HCT116 (cell line): Measurements from ENCODE around the gene FHIT. TPM values are rescaled to one million over a fixed set of nuclear protein-coding genes. Genes with fewer than 3 reads are reported as not detected.

ENCODE experiments used
- ATAC-seq: fragments of 200-7000 bp; cut with Tn5 transposase; 2 replicates; pipeline ENCODE4 v1.9.1; 2020; ENCODE audit warnings: mild to moderate bottlenecking, moderate library complexity
- BruUV-seq: library from RNA; stranded (reverse); fragments of 400-500 nt; replicated peaks from 2 replicates; lab custom pipeline; 2021; lab: Mats Ljungman, UMichigan
- CTCF ChIA-PET: fragments of 300-600 bp; sonication (Branson Sonifier 250); formaldehyde crosslinking; loops from one replicate; lab custom pipeline; 2021; ENCODE audit warnings: antibody characterized with exemption; lab: Charles Lee
- POLR2A ChIA-PET: fragments of 300-600, 350-600 bp; sonication (Branson Sonifier 250); formaldehyde crosslinking; loops from one replicate; lab custom pipeline; 2021; ENCODE audit warnings: antibody characterized with exemption; lab: Charles Lee
- RAD21 ChIA-PET, 2 experiments: fragments of 300-600 bp; sonication (Branson Sonifier 250); formaldehyde crosslinking; loops; one replicate each; lab custom pipeline; 2023; ENCODE audit warnings: low total read pairs in 2 of 2; ENCODE audit not compliant: uncharacterized antibody in 2 of 2, unreplicated experiment in 2 of 2, low non-redundant PET in 1 of 2; lab: Charles Lee
- DNase-seq: peaks from one replicate; pipeline ENCODE4 v3.0.0-alpha.2; 2010; ENCODE audit warnings: low read depth, low spot score
- H2AFZ ChIP-seq: fragments of 200-600 bp; shearing (Covaris generic), sonication (generic); 2 replicates; pipeline ENCODE4 v1.6.1; 2017; ENCODE audit warnings: low read depth, mixed run types, mixed read lengths, antibody characterized with exemption, low read length; ENCODE audit not compliant: poor library complexity, severe bottlenecking
- H3K27ac ChIP-seq: 2 replicates; pipeline ENCODE4 v1.5.1; 2012; ENCODE audit warnings: low read depth, low read length
- H3K27me3 ChIP-seq: fragments of 200-600 bp; sonication (generic); 2 replicates; pipeline ENCODE4 v1.6.1; 2016; ENCODE audit warnings: mixed run types, low read length, mixed read lengths; ENCODE audit not compliant: insufficient read depth
- H3K36me3 ChIP-seq, 2 experiments: fragments of 200-500 bp in 1 of 2; fragments of 200-600 bp in 1 of 2; sonication (Bioruptor generic) in 1 of 2; sonication (generic) in 1 of 2; 2 replicates each; pipeline versions ENCODE4 v1.5.1 to v1.6.1; 2014 to 2016; ENCODE audit warnings: low read length in 2 of 2, inconsistent platforms in 1 of 2, mixed read lengths in 1 of 2, mixed run types in 1 of 2; ENCODE audit not compliant: insufficient read depth in 2 of 2, control insufficient read depth in 1 of 2
- H3K4me1 ChIP-seq, 2 experiments: fragments of 200-600 bp in 1 of 2; sonication (generic) in 1 of 2; 2 replicates each; pipeline versions ENCODE4 v1.5.1 to v1.6.1; 2012 to 2017; ENCODE audit warnings: low read length in 2 of 2, inconsistent platforms in 1 of 2, mild to moderate bottlenecking in 1 of 2, mixed read lengths in 1 of 2, mixed run types in 1 of 2, moderate library complexity in 1 of 2; ENCODE audit not compliant: insufficient read depth in 2 of 2, control insufficient read depth in 1 of 2
- H3K4me2 ChIP-seq: fragments of 200-600 bp; sonication (generic); 2 replicates; pipeline ENCODE4 v1.6.1; 2017; ENCODE audit warnings: mixed run types, low read length, mixed read lengths
- H3K4me3 ChIP-seq, 2 experiments: fragments of 200-600 bp in 1 of 2; sonication (generic) in 1 of 2; replicated peaks in 1 of 2; 2 replicates each; pipeline ENCODE4 v1.5.1; 2011 to 2016; ENCODE audit warnings: low read length in 2 of 2, control low read depth in 1 of 2, low read depth in 1 of 2, mild to moderate bottlenecking in 1 of 2, mixed read lengths in 1 of 2, mixed run types in 1 of 2
- H3K79me2 ChIP-seq: fragments of 200-600 bp; sonication (generic); 2 replicates; pipeline ENCODE4 v1.6.1; 2017; ENCODE audit warnings: mild to moderate bottlenecking, mixed run types, low read length, moderate library complexity, mixed read lengths; ENCODE audit not compliant: insufficient read depth
- H3K9ac ChIP-seq: fragments of 200-600 bp; sonication (generic); 2 replicates; pipeline ENCODE4 v1.6.1; 2016; ENCODE audit warnings: low read length, mixed read lengths
- H3K9me2 ChIP-seq: fragments of 200-600 bp; sonication (generic), shearing (Covaris generic); 2 replicates; pipeline ENCODE4 v1.6.1; 2017; ENCODE audit warnings: mixed run types, mild to moderate bottlenecking, moderate library complexity; ENCODE audit not compliant: insufficient read depth
- H3K9me3 ChIP-seq, 2 experiments: fragments of 200-500 bp in 1 of 2; fragments of 200-600 bp in 1 of 2; sonication (Bioruptor generic) in 1 of 2; sonication (generic) in 1 of 2; 2 replicates each; pipeline ENCODE4 v1.6.1; 2014 to 2017; ENCODE audit warnings: low read length in 2 of 2, mixed read lengths in 2 of 2, inconsistent platforms in 1 of 2, low read depth in 1 of 2, mild to moderate bottlenecking in 1 of 2, mixed run types in 1 of 2, moderate library complexity in 1 of 2; ENCODE audit not compliant: control insufficient read depth in 1 of 2, insufficient read depth in 1 of 2
- H4K20me1 ChIP-seq: fragments of 200-600 bp; sonication (generic), shearing (Covaris generic); 2 replicates; pipeline ENCODE4 v1.6.1; 2017; ENCODE audit warnings: mixed run types, mild to moderate bottlenecking, moderate library complexity; ENCODE audit not compliant: insufficient read depth
- ATF3 ChIP-seq: IDR thresholded peaks from 2 replicates; pipeline ENCODE4 v1.6.1; 2012
- CEBPB ChIP-seq: IDR thresholded peaks from 2 replicates; pipeline ENCODE4 v1.6.1; 2012; ENCODE audit warnings: low read depth
- CTCF ChIP-seq, 3 experiments: fragments of 200-600 bp in 1 of 3; sonication (generic) in 1 of 3; IDR thresholded peaks in 2 of 3; conservative IDR thresholded peaks in 1 of 3; 2 replicates each; pipeline ENCODE4 v1.5.1; 2012 to 2017; ENCODE audit warnings: low read depth in 2 of 3, low read length in 2 of 3, antibody characterized with exemption in 1 of 3, borderline replicate concordance in 1 of 3, control low read depth in 1 of 3, mild to moderate bottlenecking in 1 of 3, mixed read lengths in 1 of 3, mixed run types in 1 of 3, moderate library complexity in 1 of 3; ENCODE audit not compliant: insufficient read depth in 1 of 3
- EGR1 ChIP-seq: IDR thresholded peaks from 2 replicates; pipeline ENCODE4 v1.6.1; 2012; ENCODE audit warnings: low read depth
- ELF1 ChIP-seq: IDR thresholded peaks from 2 replicates; pipeline ENCODE4 v1.6.1; 2012; ENCODE audit warnings: low read depth, borderline replicate concordance
- EZH2 ChIP-seq: fragments of 200-600 bp; sonication (generic); IDR thresholded peaks from 2 replicates; pipeline ENCODE4 v1.6.1; 2017; ENCODE audit warnings: antibody characterized with exemption, mixed run types
- FOSL1 ChIP-seq: IDR thresholded peaks from 2 replicates; pipeline ENCODE4 v1.6.1; 2012; ENCODE audit warnings: low read depth
- MAX ChIP-seq: IDR thresholded peaks from 2 replicates; pipeline ENCODE4 v1.6.1; 2012
- POLR2A ChIP-seq: IDR thresholded peaks from 2 replicates; pipeline ENCODE4 v1.7.0; 2011; ENCODE audit warnings: borderline replicate concordance; ENCODE audit not compliant: insufficient read depth, insufficient read length; ENCODE audit errors: extremely low read depth
- POLR2AphosphoS5 ChIP-seq: IDR thresholded peaks from 2 replicates; pipeline ENCODE4 v1.6.1; 2011; ENCODE audit warnings: mild to moderate bottlenecking, low read depth, low read length, moderate library complexity
- RAD21 ChIP-seq: IDR thresholded peaks from 2 replicates; pipeline ENCODE4 v1.6.1; 2012; ENCODE audit warnings: low read depth, mild to moderate bottlenecking
- REST ChIP-seq: IDR thresholded peaks from 2 replicates; pipeline ENCODE4 v1.6.1; 2012; ENCODE audit warnings: low read depth
- SIN3A ChIP-seq: IDR thresholded peaks from 2 replicates; pipeline ENCODE4 v1.6.1; 2012; ENCODE audit warnings: low read depth
- SP1 ChIP-seq: IDR thresholded peaks from 2 replicates; pipeline ENCODE4 v1.6.1; 2012; ENCODE audit warnings: low read depth
- SRF ChIP-seq: IDR thresholded peaks from 2 replicates; pipeline ENCODE4 v1.6.1; 2012; ENCODE audit warnings: low read depth
- TCF7L2 ChIP-seq: IDR thresholded peaks from 2 replicates; pipeline ENCODE4 v1.7.0; 2011; ENCODE audit warnings: borderline replicate concordance, inconsistent platforms; ENCODE audit not compliant: insufficient read depth, insufficient read length; ENCODE audit errors: extremely low read depth
- ZNF274 ChIP-seq: fragments of 200-500 bp; sonication (Bioruptor generic); IDR thresholded peaks from 2 replicates; pipeline ENCODE4 v1.6.1; 2014; ENCODE audit warnings: mild to moderate bottlenecking, low read depth, low read length, inconsistent platforms
- intact Hi-C: fragments of 100-400 bp; cut with micrococcal nuclease; formaldehyde crosslinking; loops from 2 replicates; pipeline ENCODE4 v1.10.0; 2022
- total RNA-seq: library from RNA; stranded (reverse); gene quantifications from one replicate; pipeline ENCODE4 v1.2.1, GENCODE V29; 2021; ENCODE audit not compliant: unreplicated experiment

The FHIT gene
- total RNA-seq, 1 experiment from 2014 or later, result 20.1 TPM

- TF ChIP-seq RAD21 (no peak), SRF (no peak), REST (no peak), ZNF274 (no peak), SP1 (no peak), EGR1 (no peak), MAX (no peak)
Measured at GRCh38 chr3:59808446-59808845, 1442.8 kb downstream of the FHIT start (continued).

GRCh38 chr3:59803268-59803667 lies 1448.0 kb downstream of the FHIT start:
- no peaks in the 10 kb centered on the region for H3K79me2 ChIP-seq
- H3K4me3 ChIP-seq, result no peak overlapping the region
- ATAC-seq, result no peak
- intact Hi-C loops, result no loop called here
- H3K4me1 ChIP-seq, result no peaks in the 10 kb centered on the region
- RAD21 ChIA-PET, result no interaction called here
- BruUV-seq, result no TSS peak
- H3K27me3 ChIP-seq, result no peaks in the 10 kb centered on the region
- CTCF ChIA-PET, result no interaction called here
- no peak overlapping the region for H2AFZ ChIP-seq
- DNase-seq, result no peak
- H3K9ac ChIP-seq, result no peak overlapping the region
- no peaks in the 10 kb centered on the region for H3K36me3 ChIP-seq
- H3K9me2 ChIP-seq, result no peaks in the 10 kb centered on the region
- no peak overlapping the region for H3K4me2 ChIP-seq
- H4K20me1 ChIP-seq, result no peaks in the 10 kb centered on the region
- POLR2A ChIA-PET, result no interaction called here
- H3K9me3 ChIP-seq, result no peaks in the 10 kb centered on the region
- H3K27ac ChIP-seq, result no peak overlapping the region
- TF ChIP-seq SIN3A (no peak), ZNF274 (no peak), POLR2AphosphoS5 (no peak), EZH2 (no peak), TCF7L2 (no peak), ATF3 (no peak), REST (no peak), RAD21 (no peak), POLR2A (no peak), CTCF (IDR thresholded peaks at IDR 0.05 in 2 of 3, conservative IDR thresholded peaks at IDR 0.05 in 1 of 3; ENCODE audit: borderline replicate concordance in 1 of 3, insufficient read depth in 1 of 3, low read depth in 2 of 3, low read length in 2 of 3) (no peak), FOSL1 (no peak), ELF1 (no peak), CEBPB (no peak)
